CD4-positive, alpha-beta T cell treated with Interleukin-4 for 4 hours (primary cell): ENCODE results near the gene PNMA8C.
"Not testable (repeated sequence)": the region's sequence is repeated elsewhere in the genome, so short reads cannot be mapped to it uniquely, and the experiment has no call there.

ENCODE experiments used
- DNase-seq: peaks from one replicate; pipeline ENCODE4 v3.0.0-alpha.2; 2020

PNMA8C gene

DNA sequence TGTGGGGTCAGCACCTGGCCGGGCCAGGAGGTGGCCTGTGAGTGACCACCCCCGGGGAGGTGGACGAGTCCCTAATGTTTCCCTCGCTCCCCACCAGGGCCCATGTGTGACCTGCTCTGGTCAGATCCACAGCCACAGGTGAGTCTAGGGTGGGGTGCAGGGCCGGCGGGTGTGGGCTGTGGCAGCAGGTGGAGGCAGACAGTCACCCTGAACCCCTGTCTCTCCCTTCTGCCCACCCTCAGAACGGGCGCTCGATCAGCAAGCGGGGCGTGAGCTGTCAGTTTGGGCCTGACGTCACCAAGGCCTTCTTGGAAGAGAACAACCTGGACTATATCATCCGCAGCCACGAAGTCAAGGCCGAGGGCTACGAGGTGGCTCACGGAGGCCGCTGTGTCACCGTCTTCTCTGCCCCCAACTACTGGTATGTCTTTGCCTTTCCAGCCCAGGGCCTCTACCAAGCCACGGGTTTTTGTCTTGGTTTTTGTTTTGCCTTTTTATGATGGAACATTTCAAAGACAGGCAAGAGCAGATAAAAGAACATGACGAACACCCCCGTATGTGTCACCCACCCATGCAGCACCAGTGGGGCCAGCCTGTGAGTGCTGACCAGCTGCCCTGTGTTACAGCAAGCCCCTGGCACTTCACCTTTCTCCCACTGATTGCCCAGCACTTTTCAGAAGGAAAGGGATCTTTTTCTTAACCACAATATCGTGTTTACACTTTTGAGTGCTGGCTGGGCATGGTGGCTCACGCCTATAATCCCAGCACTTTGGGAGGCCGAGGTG is 40.2 kb downstream of the PNMA8C start:
- DNase-seq: no peak

GRCh38 chr19:46387713-46388130 is 41.0 kb downstream of the PNMA8C start:
- DNase-seq: no peak

- no peak for DNase-seq
These were observed 41.6 kb downstream of the PNMA8C start for GRCh38 chr19:46386996-46387712.

GRCh38 chr19:46386151-46386550 is 42.6 kb downstream of the PNMA8C start:
- DNase-seq: no peak

DNA sequence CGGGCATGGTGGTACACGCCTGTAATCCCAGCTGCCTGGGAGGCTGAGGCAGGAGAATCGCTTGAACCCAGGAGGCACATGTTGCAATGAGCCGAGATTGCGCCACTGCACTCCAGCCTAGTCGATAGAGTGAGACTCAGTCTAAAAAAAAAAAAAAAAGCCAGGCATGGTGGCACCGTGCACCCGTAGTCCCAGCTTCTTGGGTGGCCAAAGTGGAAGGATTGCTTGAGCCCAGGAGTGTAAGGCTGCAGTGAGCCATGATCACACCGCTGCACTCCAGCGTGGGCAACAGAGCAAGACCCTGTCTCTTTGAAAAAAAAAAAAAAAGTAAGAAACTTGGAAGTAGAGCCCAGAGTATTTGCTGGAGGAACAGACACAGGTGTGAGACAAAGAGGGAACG is 43.1 kb downstream of the PNMA8C start:
- no peak for DNase-seq

GRCh38 chr19:46384396-46384795 is 44.3 kb downstream of the PNMA8C start:
- DNase-seq: no peak

DNA sequence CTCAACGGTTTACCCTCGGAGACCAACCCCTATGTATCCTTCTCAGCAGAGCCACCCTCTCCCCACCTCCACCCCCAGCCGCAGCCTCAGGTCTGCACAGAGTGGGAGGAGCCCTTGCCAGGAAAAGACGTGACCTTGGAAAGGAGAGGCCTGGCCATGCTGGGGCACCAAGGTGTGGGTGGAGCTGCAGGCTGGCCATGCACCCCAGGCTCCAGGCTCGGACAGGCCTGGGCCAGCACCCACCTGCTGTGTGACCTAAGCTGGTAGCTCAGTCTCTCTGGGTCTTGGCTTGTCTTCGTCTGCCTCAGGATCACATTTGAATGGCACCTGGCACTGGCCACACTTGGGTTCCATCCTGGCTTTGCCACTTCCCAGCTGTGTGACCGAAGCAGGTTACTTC is 44.9 kb downstream of the PNMA8C start:
- no peak for DNase-seq

DNA sequence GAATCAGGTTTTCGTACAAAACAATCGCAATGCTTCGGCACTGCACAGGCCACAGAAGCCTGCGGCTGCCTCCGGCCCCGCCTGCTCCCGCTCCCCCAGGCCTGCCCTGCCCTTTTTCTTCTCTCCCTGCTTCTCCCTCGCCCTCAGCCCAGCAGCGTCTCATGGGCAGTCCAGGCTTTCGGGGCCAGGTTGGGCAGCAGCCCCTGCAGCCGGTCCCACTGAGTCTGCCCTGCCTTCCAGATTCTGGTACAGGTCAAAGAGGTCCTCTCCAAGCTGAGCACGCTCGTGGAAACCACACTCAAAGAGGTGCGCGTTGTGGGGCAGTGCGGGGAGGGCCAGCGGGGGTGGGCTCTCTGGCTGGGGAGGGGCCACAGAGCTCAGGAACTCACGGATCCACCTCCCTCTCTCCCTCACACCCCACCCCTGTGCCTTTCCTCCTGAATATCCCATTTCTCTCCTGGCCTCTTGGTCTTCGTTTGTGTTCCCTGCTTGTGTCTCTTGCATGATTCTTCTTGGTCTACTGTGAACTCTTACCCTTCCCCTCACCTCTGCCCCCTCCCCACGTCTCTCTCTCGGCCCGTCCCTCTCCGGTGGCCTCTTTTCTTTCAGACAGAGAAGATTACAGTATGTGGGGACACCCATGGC is 45.4 kb downstream of the PNMA8C start:
- no peak for DNase-seq

DNA sequence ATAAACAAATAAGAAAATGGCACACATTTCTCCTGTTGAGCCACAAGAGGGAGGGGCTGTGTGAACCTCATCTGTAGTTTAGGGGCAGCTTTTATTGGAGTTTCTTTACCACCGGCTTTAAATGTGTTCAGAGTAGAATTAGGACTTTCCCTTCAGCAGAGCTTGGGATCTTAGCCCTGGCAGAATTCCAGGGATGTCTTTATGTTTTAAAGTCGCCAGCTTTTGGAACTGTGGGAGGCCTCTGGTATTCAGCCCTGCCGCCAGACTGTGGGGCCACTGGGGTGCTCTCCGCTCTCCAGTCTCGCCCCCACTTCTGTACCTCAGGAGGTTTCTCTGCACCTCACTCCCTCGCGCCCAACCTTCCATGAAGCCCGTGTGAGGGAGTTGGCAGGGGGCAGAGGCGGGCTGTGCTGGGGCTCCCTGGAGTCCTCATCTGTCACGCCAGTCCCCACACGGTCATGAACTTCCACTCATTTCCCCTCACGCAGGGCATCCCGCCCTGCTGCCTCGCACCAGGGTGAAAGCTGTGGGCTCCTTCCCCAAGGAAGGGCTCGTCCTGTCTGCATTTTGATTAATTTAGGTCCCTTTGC is 46.9 kb downstream of the PNMA8C start:
- no peak for DNase-seq

DNA sequence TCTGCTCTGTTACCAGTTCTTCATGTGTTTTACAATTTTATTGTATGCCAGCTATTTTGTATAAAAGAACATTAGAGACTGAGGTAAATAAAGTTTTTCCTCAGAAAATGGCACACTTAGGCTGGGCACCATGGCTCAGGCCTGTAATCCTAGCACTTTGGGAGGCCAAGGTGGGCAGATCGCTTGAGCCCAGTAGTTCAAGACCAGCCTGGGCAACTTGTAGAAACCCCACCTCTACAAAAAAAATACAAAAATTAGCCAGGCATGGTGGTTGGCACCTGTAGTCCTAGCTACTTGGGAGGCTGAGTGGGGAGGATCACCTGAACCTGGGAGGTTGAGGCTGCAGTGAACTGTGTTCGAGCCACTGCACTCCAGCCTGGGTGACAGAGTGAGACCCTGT is 47.4 kb downstream of the PNMA8C start:
- DNase-seq: no peak

- no peak for DNase-seq
These were observed 48.0 kb downstream of the PNMA8C start for GRCh38 chr19:46380690-46381089.

DNA sequence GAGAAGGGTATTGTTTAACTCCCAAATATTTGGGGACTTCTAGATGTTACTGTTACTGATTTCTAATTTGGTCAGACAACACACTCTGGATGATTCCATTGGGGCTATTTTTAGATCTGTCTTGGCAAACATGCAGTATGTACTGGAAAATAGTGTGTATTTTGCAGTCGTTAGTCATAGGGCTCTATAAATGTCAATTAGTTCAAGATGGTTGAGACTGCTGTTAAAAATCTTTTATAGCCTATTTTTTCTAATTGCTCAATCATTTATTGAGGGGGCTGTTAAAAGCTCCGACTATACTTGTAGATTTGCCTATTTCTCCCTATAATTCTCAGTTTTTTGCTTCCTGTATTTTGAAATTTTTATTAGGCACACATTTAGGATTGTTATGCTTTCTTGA is 50.5 kb downstream of the PNMA8C start:
- no peak for DNase-seq

- no peak for DNase-seq
These were observed 52.2 kb downstream of the PNMA8C start for GRCh38 chr19:46376241-46377153.

DNA sequence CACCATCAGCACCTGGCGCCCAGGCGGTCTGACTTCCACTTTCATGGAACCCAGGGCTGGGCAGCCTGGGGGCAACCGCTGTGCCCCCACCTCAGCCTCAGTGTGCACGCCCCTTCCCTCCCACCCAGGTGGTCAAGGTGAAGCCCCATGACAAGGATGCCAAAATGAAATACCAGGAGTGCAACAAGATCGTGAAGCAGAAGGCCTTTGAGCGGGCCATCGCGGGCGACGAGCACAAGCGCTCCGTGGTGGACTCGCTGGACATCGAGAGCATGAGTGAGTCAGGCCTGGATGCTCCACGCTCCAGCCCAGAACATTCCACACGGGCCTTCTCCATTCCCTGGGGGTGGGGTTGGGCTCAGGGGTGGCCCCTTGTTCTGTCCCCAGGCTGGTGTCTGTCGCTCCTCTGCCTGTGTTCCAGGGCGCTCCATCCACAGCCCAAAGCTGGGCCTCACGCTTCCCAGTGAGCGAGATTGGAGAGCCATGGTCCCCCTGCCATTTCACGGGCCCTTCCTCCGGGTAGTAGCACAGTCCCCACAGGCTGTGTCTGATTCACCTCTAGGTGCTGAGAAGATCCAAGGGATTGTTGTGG is 53.2 kb downstream of the PNMA8C start:
- not testable (repeated sequence) for DNase-seq
